NCI-H345 (cell line): ENCODE measurements around the gene AGAP1.

ENCODE experiments used
- DNase-seq: peaks from one replicate; lab custom pipeline; 2025; lab: John Stamatoyannopoulos, UW

Gene AGAP1

DNA sequence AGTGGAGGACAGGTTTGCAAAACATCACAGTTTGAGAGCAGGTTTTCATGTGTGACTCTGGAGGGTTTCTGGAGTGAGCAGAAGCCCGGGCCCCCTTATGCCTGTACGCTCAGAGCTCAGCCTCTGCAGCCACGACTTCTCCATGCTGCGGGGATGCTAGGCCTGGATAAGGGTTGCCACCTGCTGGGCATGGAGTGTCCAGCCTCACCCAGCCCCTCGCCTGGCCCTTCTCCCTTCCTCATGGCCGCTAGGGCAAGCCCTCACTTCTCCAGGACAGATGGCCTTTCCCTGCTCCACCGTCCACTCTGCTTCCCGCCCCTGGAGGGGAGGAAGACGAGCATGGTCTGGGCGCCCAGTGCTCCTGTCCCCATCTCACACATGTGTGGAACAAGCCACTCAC lies 355.6 kb downstream of the AGAP1 start:
- DNase-seq = no peak

DNA sequence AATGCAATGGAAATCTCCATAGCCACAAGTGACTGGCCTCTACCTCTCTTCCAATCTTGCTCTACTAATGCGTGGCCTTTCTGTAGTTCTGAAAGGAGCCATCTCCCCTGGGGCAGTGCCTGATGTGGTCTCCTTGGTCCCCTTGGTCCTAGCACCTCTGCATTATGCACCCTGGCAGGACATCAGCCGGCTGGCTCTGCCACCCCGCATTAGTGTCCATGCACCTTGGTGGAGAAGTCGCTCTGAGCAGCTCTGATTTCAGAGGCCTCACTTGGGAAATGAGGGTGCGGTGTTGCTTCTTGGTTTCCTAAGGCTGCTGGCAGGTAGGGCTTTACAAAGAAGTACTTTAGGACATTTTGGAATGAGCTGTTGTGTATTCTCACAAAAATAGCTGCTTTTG lies 356.4 kb downstream of the AGAP1 start:
- no peak for DNase-seq

DNA sequence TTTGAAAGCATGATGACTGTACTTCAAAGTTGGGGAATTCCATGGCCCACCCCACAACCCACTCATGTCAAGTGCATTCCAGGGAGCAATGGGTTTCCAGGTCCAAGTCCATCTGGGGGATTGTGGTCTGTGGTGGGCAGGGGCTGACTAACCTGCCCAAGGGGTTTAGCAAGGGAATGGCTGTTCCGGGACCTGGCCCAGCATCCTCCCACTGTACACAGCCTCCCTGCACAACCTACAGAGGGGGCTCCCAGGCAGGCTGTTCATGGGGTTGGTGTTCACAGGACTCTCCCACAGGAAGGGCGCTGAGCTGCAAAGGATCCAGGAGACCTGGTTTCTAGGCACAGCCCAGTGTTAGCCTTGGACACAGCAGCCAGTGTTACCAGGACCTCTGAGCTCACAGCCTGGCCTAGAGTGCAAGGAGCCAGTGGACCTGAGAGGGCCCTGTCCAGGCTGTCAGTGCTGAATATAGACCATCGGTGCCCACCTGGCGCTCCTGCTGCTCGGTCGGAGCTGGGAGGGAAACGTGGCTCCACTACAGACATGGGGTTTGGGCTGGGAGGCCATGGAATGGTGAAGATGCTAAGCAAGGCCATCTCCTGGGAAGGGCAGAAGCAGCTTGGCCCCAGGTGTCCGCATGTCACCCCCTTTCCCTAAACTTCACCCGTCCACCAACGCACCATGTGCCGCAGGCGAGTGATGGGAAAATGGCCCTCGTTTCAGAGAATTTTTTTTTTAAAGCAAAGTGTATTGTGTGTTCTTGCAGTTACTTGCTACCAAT lies 357.1 kb downstream of the AGAP1 start:
- no peak for DNase-seq

DNA sequence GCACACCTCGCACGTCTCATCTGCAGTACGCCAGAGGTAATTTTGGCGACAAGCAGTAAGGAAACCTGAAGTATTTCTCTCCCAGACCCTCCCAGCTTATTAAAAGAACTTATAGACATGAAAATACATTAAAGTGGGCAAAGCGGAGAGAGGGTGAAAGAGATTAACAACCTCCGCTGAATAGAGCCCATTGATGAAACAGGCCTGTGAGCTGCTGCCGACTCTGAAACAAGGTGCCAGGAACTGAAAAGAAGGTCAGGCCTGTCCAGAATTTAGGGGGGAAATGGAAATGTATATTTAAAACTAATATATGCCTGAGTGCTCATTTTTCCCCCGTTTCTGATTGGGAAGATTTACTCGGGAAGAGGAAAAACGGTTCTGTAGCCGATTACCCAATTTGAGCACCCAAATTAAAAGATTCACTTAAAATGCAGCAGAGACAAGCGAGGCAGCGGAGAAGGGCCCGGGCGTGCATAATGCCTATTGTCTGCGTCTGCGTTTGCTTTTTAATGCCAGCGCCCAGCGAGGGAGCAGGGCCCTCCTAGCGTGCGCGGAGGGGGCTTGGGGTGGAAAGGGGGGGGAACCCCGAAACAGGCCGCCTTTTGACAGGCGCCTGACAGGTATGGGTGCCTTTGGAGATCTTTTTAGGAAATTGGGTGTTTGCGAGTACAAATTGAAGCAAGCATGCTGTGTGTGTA lies 358.1 kb downstream of the AGAP1 start:
- no peak for DNase-seq

DNA sequence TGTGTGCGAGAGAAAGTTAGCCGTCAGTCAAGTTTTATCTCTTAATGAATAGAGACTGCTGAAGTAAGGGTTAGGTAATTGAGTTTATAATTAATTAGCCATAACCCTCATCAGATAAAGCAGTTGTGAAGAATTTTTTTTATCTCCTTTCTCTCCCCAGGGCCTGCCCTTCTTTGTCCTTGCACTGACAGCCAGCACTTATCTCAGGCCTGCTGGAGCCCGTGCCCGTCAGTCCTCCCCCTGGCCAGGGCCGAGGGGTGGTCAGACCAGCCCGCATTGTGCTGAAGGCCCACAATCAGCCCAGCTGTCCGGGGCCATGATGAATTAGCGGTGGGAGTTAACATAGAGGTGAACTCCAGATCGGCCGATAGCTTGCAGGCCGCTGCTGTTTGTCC lies 358.7 kb downstream of the AGAP1 start:
- no peak for DNase-seq

DNA sequence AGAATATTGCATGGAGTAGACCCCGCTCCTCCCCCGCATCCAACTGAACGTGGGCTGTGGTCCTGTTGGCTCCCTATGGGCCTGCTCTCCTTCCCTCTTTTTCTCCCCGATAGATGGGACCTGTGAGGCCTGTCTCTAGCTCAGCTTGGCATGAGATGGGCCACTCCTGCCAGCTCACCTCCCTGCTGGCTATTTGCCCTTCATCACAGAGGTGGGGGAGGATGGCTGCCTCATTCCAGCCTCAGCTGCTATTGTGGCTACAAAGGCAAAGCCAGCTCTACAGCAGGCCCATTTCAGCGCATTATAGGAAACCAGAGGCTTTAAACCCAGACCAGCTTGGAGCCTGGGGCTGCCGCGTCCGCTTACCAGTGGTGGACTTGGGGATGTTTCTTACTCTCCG lies 360.4 kb downstream of the AGAP1 start:
- no peak for DNase-seq

DNA sequence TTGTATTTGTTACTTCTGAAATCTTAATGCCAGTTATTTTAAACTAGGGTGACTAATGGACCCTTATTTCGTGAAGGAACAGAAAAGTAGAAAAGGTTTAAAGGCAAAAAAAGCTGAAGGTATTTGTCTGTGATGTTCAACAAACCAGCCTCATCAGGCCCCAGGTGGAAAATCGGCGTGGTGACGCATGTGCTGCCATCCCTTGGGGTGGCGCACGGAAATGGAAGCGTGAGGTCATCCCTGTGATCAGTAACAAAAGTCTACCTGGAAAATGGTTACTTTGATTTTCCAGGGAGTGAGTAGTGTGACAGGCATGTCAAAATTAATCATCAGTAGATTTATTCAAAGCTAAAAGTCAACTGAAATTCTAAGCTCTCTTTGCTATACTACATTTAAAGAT lies 361.2 kb downstream of the AGAP1 start:
- no peak for DNase-seq

DNA sequence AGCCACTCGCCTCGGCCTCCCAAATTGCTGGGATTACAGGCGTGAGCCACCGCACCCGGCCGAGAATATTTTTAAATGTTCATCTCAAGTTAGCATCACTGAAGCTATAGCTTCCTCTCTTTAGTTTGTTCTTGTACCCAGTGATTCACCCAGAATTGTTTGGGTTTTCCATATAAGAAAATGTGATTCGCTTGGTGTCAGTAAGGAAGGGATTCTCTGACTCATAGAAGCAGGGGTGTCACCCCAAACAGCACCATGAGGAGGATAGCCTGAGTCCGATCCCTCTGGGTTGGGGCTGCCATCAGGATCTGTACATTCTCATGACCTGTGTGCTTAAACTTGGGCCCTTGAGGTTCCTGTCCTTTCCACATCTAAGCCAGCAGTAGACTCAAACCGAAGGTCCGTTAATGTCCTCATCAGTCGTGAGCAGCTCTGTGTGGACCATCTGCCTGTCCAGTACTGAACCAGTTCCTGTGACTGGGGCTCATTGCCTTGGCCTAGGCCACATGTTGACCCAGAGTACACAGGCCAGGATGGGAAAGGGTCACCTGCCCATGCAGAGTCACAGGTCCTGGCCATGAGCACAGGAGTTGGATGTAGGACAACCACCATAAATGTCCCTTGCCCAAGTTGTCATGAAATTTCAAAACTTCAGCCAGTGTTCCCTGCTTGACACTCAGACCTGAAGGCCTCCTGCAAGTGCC lies 362.5 kb downstream of the AGAP1 start:
- no peak for DNase-seq

DNA sequence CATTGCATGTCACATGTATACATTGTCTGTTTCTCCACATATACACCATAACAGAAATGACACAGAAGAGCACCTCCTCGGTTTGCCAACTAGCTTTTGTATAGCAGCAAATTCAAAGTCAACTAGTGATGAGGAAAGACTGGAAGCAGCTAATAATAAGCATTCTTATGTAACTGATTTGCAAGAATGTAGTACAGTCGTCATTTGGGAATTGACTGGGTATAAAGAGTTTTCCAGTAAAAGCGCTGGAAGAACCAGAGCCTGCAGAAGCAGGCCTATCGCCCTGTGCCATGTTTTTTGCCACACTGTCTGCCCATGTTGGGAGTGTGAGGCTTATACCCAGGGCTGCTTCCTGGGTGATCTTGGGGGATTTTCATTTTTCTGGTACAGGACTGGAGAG lies 363.8 kb downstream of the AGAP1 start:
- DNase-seq = no peak

DNA sequence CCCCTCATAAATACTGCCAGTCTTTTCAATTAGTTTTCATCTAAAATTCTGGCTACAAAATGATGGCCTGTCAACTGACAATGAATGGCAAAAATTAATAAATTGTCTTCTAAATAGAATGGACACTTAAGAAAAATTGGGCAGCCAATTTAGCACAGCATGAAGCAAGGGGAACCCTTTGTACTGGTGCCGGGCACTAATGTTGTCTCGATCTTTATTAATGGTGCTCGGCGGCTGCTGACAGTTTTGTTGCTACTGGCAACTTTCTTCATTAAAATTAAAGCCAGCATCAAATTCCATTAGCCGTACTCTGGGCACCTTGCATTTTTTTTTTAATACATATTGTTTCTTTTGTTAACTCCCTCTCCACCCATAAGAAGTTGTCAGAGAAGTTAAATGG lies 365.0 kb downstream of the AGAP1 start:
- DNase-seq = no peak

DNA sequence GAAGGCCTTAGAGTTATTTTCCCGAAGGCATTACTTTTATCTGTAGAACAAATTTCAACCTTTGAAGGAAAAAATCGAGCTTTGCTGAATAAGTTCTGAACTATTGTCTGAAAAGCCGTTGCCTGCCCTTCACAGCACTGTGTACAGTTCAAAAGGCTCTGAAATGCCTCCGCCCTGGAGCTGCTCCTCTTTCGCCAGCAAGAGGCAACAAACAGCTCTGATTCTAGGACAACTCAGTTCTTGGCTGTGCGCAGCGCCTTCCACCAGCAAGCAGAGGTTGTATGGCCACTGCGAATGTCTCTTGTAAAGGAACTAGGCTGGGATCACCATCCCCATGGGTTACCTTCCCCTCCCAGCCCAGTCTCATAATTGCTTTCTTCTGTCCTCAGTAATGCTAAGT lies 365.8 kb downstream of the AGAP1 start:
- DNase-seq = no peak

DNA sequence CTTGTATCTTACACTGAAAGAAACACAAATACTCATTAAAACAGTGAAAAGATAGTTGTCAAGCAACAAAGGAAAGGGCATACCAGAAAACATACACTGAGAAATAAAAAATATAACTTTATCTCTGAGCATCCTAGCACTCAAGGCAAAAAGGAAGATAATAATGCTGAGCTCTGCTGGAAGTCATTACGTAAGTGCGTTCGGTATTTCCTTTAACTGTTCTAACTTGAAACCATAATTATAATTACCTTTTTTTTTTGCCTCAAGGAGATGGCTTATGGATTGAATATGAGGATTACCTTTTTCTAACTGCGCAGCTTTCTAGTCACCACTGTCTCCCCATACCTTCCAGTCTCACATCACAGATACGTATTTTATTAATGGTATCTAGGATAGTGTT lies 366.3 kb downstream of the AGAP1 start:
- no peak for DNase-seq

DNA sequence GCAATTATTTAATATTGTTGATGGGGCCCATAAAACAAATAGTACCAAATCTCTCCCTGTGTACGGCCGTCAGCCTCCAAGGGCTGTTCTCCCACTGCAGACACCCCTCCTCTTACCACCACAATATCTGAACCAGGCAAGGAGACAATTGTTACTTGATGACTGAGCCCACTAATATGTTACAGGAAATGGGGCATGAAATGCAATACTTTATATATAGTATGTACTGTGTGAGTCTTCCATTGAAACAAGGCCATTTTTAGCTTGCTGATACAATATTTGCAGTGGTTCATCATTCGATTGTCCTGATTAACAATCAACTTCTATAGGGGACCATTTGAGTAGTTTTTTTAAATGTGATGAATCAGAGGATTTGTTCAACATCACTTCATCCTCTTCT lies 367.0 kb downstream of the AGAP1 start:
- DNase-seq = no peak

DNA sequence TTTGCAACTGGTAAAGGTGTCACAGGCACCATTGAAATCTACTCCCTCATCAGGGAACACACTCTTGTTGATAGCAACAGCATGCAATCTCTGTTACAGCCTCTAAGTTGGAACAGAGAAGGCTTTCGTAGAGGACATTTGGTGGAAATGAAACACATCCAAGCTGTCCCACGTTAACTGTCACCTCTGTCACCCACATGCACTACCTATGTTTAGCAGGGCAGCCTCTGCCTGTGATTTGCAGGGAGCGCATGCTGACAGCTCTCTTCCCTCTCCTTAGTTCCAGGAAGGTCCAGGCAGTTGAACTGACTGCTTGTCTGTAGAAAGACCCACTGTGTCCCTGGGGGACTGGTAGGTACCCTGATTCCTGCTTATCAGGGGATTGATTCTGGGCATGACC lies 367.5 kb downstream of the AGAP1 start:
- DNase-seq = no peak

DNA sequence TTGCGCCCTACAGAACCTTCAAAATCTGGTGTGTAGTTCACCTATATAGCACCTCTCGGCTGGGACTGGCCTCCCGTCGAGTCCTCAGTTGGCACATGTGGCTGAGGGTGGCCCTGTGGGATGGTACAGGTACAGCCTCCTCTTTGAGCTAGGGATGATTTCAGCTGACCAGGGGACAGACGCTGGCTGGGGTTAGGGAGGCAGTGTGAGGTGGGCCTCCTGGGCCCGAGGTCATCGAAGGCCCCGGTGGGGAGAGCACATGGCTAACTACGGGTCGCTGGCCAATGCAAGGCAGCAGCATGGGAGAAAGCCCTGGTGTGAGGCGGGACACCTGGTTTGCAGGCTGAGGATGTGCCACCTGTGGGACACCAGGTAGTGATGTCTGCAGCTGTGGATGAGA lies 369.6 kb downstream of the AGAP1 start:
- no peak for DNase-seq

DNA sequence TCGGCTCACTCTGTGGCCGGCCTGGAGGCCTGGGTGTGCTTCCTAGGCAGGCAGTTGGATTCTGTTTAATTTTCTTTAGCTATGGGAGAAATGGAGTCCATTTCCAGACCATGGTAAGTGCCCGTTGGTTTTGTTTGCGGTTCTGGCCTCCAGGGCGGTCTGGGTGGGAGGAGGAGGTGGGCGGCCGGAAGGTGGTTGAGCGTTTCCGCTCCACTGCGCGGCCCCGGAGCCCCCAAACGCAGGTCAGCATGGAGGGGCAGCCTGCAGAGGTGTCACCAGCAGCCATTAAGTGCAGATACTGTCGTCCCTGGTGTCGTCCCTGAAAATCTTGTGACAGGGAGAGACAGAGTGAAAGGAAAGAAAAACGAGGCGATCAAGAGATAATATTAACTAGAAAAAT lies 370.5 kb downstream of the AGAP1 start:
- no peak for DNase-seq

DNA sequence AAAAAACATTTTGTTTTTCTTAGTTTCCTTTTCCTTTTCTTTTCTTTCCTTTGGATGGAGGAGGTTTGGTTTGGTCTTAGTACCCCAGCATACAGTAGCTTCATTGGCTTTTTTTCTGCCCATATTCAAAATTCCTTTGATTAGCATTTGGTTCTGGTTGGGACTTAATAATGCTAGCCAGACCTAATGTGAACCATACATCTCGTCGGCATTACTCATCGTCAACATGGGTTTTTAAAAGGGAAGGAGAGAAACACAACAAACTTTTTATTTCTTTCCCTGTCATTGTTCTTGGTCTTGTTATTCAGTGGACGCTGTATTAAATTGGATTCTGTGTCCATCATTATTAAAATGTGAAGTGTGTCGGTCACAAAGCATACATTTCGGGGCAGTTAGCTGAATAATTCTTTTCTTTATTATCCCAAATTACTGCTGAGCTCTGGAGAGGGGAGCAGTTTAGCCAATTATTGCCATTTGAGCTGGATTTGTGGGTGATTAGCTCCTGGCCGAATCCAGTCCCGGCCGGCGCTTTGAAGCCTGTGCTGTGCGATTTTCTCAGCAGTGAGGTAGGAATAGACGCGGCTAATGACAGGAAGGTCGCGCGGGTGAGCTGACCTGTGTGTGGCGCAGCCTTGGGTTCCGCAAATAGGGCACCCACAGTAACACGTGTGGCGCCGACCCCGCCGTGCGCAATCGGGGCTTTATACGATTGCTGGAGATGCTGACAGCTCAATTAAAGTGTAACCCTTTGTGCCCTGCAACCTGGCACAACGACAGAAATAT lies 371.1 kb downstream of the AGAP1 start:
- DNase-seq = no peak

DNA sequence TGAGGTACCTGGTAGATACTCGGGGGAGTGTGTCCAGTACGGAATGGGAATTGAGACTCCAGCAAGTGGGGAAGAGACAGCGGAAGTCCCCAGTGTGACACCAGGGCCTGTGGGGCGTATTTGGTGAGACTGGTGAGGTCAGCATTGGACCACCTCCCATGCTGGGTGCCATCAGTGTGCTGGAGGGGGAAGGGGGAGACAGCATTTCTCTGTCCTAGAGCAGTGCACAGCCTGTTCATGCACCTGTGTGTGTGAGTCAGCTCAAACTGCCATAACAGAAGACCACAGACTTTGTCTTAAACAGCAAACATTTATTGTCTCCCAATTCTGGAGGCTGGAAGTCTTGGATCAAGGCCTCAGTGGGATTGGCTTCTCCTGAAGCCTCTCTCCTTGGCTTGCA lies 372.5 kb downstream of the AGAP1 start:
- no peak for DNase-seq

DNA sequence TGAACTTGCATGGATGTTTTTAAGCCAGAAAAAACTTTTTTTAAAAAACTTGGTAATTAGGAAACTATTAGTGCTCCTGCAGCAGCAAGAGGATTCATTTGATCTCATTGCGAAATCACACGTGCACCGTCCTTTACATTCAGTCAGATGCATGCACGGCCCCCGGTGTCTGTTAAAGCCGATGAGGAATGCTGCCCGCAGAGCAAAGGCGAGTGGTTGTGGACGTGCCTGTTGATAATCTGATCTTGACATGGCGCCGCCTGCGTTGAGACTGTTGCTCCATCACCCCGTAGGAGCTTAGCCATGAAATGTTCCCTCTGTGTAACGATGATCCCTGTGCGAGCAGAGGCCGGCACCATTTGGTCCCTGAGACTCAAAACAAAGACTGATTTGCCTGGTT lies 374.4 kb downstream of the AGAP1 start:
- no peak for DNase-seq

DNA sequence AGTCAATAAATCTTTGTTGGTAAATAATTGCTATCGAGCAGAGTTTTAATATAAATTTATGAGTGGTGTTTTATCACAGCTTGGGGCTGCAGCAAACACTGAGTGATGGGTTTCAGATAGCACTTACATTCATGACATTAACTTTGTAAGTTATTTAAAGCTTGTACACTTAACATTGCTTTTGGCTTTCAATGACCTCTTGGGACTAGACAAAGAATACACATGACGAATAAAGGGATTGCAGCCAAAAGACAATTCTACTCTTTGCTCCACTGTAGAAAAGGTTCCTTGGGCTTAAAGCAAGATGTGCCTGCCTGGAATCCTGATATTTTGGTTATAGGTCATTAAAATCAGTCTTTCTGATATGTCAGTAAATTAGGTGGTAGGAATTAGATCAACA lies 374.8 kb downstream of the AGAP1 start:
- no peak for DNase-seq

DNA sequence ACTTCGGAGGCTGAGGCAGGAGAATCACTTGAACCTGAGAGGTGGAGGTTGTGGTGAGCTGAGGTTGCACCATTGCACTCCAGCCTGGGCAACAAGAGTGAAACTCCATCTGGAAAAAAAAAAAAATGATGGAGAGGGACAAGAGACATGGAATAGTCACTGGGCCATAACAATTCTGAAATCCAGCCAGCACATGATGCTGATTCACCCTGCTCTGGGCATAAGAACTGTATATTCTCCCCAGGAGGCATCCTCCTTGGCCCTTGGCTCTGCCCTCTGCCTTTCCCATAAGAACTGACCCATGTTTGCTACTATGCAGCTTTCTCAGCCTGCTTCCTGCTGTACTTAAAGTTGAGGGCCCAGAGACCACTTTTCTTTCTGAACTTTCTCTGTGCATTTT lies 376.7 kb downstream of the AGAP1 start:
- no peak for DNase-seq

DNA sequence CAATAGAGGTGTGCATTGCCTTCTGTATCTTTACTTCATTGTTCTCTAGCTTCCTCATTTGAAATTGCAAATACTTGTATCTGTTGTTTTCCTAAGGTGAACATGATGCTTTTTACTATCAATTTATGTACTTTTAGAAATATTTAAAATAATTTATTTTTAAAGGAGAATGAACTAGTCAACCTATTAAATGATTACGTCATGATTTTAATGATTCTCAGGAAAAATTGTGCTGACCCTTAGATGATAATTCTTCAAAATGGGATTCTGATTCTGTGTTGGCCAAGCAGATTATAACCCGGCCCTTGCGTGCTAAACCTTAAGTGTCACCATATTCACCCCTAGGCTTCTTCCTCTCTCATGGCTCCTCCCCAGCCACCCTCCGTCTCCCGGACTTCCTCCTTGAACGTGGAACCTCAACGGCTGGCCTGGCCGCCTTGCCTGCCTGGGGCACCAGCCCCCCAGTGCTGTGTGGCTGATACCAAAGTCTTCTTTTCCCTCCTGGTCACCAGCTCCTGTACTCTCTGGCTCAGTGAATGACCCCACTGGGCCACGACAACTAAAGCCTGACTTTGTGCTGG lies 382.3 kb downstream of the AGAP1 start:
- no peak for DNase-seq
